GM12864 (cell line): ENCODE results near the gene JARID2.

Experiments
- DNase-seq: peaks from one replicate; pipeline ENCODE4 v3.0.0-alpha.2; 2011; ENCODE audit warnings: low read depth
- H3K4me3 ChIP-seq: 2 replicates; pipeline ENCODE4 v1.5.1; 2011; ENCODE audit warnings: mild to moderate bottlenecking, low read depth, low read length, control low read depth
- TF ChIP-seq, protein P1 (sequence below): IDR thresholded peaks from 2 replicates; pipeline ENCODE4 v1.5.1; 2011; ENCODE audit warnings: low read depth, mild to moderate bottlenecking, moderate library complexity, low read length, control low read depth, inconsistent platforms; ENCODE audit errors: missing control alignments

The JARID2 gene

DNA sequence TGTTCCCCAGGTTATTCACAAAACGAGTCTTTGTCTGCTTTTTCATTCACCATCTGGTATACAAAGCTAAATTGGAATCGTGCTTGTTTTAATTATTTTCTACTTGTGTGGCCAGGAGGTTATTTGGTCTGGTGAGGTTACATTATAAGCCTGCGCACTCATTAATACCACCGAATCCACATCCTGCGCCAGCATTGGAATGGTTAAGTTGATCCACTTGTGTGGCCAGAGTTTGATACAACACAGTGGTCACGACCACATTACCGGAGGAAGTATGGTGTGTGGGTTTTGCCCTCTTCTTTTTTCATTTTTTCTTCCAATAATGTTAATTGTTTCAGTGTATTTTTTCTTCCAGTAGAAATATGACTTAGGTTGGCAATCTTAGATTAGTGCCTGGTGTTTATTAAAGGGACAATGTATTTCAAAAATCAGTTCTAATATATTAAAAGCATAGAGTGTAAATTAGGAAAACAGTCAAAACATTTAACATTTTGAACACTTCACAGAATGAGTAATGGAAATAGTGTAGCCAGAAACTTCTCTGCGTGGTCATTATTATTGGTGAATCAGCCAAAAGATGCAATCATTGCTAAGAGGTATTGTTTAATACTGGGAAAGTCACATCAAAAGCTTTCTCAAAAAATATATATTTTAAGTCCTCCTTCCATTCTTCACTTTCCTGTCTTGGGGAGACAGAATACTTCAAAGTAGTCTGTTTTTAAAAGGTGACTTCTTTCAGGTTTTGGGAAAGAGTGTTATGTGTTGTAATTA lies 84.5 kb downstream of the JARID2 start:
- DNase-seq = no peak
- H3K4me3 ChIP-seq = no peak overlapping the region
- TF ChIP-seq, protein P1, sequence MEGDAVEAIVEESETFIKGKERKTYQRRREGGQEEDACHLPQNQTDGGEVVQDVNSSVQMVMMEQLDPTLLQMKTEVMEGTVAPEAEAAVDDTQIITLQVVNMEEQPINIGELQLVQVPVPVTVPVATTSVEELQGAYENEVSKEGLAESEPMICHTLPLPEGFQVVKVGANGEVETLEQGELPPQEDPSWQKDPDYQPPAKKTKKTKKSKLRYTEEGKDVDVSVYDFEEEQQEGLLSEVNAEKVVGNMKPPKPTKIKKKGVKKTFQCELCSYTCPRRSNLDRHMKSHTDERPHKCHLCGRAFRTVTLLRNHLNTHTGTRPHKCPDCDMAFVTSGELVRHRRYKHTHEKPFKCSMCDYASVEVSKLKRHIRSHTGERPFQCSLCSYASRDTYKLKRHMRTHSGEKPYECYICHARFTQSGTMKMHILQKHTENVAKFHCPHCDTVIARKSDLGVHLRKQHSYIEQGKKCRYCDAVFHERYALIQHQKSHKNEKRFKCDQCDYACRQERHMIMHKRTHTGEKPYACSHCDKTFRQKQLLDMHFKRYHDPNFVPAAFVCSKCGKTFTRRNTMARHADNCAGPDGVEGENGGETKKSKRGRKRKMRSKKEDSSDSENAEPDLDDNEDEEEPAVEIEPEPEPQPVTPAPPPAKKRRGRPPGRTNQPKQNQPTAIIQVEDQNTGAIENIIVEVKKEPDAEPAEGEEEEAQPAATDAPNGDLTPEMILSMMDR = no peak

DNA sequence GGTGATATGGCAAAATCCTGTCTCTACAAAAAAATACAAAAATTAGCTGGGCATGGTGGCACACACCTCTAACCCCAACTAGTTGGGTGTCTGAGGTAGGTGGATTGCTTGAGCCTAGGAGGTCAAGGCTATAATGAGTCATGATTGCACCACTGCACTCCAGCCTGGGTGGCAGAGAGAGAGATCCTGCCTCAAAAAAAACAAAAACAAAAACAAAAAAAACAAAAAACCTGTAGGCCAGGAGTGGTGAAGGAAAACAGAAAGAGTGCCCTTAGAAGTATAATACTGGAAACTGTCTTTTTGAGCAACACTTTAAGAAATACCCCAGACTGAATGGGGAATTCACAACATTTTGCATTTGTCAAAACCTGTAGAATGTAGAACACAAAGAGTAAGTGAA lies 85.3 kb downstream of the JARID2 start:
- TF ChIP-seq, protein P1 = no peak
- no peak for DNase-seq
- H3K4me3 ChIP-seq = peak overlapping the region; percentile 29; the same call in 1 of the 2 replicates

DNA sequence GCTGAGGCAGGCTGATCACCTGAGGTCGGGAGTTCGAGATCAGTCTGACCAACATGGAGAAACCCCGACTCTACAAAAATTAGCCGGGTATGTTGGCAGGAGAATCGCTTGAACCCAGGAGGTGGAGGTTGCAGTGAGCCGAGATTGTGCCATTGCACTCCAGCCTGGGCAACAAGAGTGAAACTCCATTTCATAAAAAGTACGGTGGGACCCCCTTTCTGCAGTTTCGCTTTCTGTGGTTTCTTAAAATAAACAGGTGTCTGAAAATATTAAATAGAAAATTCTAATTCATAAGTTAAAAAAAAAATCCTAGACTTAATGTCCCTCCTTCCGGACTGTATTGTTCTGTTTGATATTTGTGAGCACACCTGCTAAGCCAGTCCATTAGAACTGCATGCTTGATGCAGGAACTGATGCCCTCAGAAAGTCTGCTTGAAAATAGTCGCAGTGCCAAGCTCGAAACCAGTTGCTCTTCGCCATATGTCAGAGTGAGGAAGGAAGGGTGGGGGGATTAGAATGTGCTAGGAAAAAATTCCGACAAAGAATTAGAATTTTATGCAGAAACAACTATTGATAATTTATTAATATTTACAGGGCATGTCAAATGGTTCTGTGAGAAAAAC lies 85.9 kb downstream of the JARID2 start:
- TF ChIP-seq, protein P1 = no peak
- peak overlapping the region; percentile 29; the same call in 1 of the 2 replicates for H3K4me3 ChIP-seq
- no peak for DNase-seq

DNA sequence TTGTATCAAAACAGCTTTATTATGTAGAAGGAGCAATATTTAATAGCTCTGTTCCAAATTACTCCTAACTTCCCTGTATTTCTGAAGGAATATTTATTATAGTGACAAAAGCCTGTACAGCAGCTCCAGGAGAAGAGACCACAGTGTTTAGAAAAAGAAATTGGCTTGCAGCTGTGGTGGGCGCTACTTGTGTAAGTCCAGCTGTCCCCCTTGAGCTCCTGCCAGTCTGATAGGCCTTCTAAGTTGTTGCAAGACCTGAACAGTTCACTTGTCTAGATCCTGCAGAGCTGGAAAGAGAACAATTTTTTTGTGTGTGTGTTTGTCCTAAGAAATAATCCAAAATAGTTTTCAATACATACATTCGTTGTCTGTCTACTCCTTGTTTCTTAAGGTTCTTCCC lies 86.6 kb downstream of the JARID2 start:
- TF ChIP-seq, protein P1 = no peak
- H3K4me3 ChIP-seq = no peak overlapping the region
- no peak for DNase-seq

DNA sequence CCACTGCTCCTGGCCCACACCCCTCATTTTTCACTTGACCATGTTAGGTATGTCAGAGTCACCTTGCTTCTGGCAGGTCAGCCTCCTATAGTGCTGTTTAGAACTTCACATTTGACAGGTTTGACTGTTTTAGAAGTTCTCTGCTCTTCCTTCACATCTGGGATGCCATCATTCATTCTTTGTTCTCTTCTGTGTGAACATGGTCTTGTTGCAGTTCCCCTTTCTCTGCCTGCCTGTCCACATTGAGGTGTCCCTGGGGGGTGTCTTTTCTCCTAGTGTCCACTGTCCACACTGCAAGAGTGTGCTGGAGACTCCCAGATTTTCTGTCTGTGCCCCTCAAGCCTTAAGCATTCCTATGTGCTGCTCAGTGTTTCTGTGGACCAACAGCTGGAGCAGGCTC lies 89.5 kb downstream of the JARID2 start:
- TF ChIP-seq, protein P1 = no peak
- DNase-seq = no peak
- no peak overlapping the region for H3K4me3 ChIP-seq

DNA sequence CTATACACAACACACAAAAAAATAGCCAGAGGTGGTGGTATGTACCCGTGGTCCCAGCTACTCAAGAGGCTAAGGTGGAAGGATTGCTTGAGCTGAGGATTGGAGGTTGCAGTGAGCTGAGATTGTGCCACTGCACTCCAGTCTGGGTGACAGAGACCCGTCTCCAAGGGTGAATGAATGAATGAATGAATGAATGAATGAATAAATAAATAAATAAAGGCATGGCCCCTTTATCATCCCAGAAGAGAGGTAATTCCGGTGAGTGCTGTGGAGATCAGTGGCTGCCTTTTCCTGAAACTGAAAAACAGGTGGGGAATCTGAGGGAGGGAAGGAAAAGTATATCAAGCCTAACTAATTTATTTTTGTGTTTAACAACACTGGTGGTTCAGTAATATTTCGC lies 90.0 kb downstream of the JARID2 start:
- no peak for DNase-seq
- TF ChIP-seq, protein P1 = no peak
- no peak overlapping the region for H3K4me3 ChIP-seq
